K562 (cell line): ENCODE results near the gene NNAT. TPM values are rescaled to one million over a fixed set of nuclear protein-coding genes. Genes with fewer than 3 reads are reported as not detected.

Source experiments
- FOXA3 ChIP-seq, 2 experiments: fragments of 450-650 bp in 1 of 2; sonication (generic) in 1 of 2; formaldehyde crosslinking; IDR thresholded peaks in 1 of 2; conservative IDR thresholded peaks in 1 of 2; 2 replicates each; pipeline versions ENCODE4 v1.4.0 to v1.8.0; 2020 to 2022; ENCODE audit warnings: mild to moderate bottlenecking in 2 of 2, missing genetic modification reagents in 1 of 2
- HDGF ChIP-seq: fragments of 450-650 bp; IDR thresholded peaks from 2 replicates; pipeline ENCODE4 v1.6.1; 2016
- KLF16 ChIP-seq: IDR thresholded peaks from 2 replicates; pipeline ENCODE4 v1.6.1; 2016; ENCODE audit warnings: antibody characterized with exemption
- MIER1 ChIP-seq: fragments of 450-650 bp; IDR thresholded peaks from 2 replicates; pipeline ENCODE4 v1.6.1; 2016; ENCODE audit warnings: antibody characterized with exemption, mild to moderate bottlenecking, low read depth
- SREBF2 ChIP-seq: sonication (generic); formaldehyde crosslinking; IDR thresholded peaks from 2 replicates; pipeline ENCODE4 v1.4.0; 2020; ENCODE audit warnings: mild to moderate bottlenecking, missing genetic modification reagents
- polyA plus RNA-seq, 8 experiments: library from polyadenylated mRNA; depleted of rRNA in 4 of 8; stranded (reverse) in 5 of 8; unstranded in 3 of 8; fragments of >200 nt; fragmentation: Nextera tagmentation in 2 of 8; fragmentation: Illumina TruSeq in 1 of 8; extraction: Ambion mirVana in 2 of 8; extraction: Trizol in 1 of 8; gene quantifications; 2 replicates each; pipeline versions ENCODE4 v1.2.1 to v1.2.3, GENCODE V29; 2011 to 2014; ENCODE audit warnings: inconsistent platforms in 1 of 8, missing spikeins in 1 of 8
- total RNA-seq, 7 experiments: library from RNA; depleted of rRNA in 6 of 7; stranded (reverse); fragments of >200 nt in 6 of 7; fragmentation: Illumina TruSeq in 2 of 7; extraction: Trizol in 2 of 7; gene quantifications; 2 replicates each; pipeline versions ENCODE4 v1.2.1 to v1.2.3, GENCODE V29; 2011 to 2021; ENCODE audit warnings: low replicate concordance in 1 of 7
- TF ChIP-seq, protein P1 (sequence below), 2 experiments: fragments of 450-650 bp; IDR thresholded peaks; 2 replicates each; pipeline ENCODE4 v1.6.1; 2016; ENCODE audit warnings: mild to moderate bottlenecking in 2 of 2, borderline replicate concordance in 1 of 2, low read depth in 1 of 2, moderate library complexity in 1 of 2

NNAT gene
- total and polyA plus RNA-seq, 9 of the 15 experiments (the other 6 are each of a cell fraction or from before 2014, with no cell fraction given) = 0.13 TPM; not detected in 8

DNA sequence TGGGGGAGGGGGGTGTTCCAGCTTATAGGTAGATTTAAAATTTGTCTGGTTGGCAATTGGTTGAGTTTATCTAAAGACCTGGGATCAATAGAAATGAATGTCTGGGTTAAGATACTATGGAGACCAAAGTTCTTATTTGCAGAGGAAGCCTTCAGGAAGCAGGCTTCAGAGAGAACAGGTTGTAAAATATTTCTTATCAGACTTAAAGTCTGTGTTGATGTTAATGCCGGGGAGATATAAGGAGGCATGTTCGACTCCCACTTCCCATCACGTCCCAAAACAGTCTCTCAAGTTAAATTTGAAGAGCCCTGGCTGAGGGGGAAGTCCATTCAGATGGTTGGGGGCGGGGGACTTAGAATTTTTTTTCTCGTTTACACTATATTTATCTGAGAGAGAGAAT lies 19.0 kb downstream of the NNAT start (continued):
- TF ChIP-seq FOXA3 (CRISPR knock-in tag; conservative IDR thresholded peaks at IDR 0.05 in 1 of 2, IDR thresholded peaks at IDR 0.05 in 1 of 2) = 0 out of 4 replicates have a peak, but pooled peaks of 1 of the 2 experiments have one; percentile 25
- no peak for TF ChIP-seq HDGF
- no peak for TF ChIP-seq MIER1
- TF ChIP-seq, protein P1, sequence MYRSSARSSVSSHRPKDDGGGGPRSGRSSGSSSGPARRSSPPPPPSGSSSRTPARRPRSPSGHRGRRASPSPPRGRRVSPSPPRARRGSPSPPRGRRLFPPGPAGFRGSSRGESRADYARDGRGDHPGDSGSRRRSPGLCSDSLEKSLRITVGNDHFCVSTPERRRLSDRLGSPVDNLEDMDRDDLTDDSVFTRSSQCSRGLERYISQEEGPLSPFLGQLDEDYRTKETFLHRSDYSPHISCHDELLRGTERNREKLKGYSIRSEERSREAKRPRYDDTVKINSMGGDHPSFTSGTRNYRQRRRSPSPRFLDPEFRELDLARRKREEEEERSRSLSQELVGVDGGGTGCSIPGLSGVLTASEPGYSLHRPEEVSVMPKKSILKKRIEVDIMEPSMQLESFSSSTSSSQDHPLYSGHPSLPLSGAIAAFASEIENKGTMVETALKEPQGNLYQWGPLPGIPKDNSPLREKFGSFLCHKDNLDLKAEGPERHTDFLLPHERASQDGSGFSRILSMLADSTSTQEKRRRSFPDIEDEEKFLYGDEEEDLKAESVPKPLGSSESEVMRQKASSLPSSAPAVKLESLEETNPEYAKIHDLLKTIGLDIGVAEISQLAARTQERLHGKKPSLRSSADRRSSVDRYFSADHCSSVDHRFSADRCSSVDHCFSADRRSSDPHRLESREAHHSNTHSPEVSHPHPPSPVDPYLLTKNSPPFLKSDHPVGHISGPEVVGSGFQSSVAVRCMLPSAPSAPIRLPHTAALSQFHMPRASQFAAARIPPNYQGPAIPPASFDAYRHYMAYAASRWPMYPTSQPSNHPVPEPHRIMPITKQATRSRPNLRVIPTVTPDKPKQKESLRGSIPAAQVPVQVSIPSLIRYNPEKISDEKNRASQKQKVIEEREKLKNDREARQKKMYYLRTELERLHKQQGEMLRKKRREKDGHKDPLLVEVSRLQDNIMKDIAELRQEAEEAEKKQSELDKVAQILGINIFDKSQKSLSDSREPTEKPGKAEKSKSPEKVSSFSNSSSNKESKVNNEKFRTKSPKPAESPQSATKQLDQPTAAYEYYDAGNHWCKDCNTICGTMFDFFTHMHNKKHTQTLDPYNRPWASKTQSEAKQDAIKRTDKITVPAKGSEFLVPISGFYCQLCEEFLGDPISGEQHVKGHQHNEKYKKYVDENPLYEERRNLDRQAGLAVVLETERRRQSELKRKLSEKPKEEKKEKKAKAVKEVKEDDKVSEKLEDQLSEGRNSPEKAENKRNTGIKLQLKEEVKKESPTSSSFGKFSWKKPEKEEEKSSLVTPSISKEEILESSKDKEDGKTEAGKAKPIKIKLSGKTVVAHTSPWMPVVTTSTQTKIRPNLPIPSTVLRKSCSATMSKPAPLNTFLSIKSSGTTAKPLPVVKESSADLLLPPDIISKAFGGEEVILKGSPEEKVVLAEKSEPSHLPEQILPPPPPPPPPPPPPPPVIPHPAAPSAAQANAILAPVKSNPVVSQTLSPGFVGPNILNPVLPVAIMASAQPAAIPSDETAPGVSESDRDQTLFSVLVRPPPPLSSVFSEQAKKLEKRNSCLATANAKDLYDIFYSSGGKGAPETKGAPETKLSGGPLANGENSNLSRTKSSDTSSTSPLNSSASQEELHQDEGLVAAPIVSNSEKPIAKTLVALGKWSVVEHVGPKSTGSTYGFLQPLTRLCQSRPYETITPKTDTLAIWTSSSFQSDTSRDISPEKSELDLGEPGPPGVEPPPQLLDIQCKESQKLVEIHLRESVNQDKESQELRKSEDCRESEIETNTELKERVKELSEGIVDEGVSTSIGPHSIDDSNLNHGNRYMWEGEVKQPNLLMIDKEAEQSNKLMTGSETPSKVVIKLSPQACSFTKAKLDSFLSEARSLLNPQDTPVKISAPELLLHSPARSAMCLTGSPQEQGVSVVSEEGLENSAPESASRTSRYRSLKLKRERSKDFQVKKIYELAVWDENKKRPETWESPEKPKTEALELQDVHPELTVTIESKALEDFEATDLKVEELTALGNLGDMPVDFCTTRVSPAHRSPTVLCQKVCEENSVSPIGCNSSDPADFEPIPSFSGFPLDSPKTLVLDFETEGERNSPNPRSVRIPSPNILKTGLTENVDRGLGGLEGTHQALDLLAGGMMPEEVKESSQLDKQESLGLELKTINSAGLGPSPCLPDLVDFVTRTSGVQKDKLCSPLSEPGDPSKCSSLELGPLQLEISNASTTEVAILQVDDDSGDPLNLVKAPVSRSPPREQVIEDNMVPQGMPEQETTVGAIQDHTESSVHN (IDR thresholded peaks at IDR 0.05; ENCODE audit: borderline replicate concordance in 1 of 2, low read depth in 1 of 2) = no peak
- TF ChIP-seq SREBF2 (CRISPR knock-in tag) = no peak
- peak; percentile 14; the same call in 1 of the 2 replicates for TF ChIP-seq KLF16
